ENCODE results near the gene ECI2.

Gene ECI2

GRCh38 chr6:4134841-4135664 is at the start of gene ECI2:
Gene ECI2 (minus strand): TSS chr6:4135575. CDS start chr6:4135560, 15 bp downstream.
- DNase-seq: no peak

DNA sequence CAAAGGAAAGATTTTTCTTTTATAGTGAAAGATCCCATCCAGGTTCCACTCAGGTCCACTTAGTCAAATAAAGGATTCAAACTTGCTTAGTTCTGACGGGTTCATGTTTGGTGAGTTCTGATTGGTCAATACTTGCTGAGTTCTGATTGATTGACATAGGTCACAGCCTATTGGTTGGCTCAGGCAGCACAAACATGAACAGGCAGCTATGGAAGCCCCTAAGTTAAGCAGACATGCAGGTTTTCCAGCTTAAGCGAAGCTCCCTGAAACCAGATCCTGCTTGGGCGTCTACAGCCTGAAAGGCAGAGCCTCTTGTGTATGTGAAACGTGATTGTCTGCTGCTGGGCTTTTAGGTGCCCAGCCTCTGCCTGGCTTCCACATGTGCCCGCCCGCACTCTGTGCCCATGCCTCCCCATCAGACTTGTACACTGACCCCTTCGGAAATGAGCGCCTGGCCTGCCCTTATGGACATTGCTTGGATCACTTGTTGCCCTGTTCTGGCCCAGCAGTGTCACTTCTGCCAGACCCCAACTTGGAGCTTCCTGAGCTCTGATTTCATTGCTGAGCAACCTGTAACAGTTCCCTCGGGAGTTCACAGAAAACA is 45.4 kb upstream of the ECI2 start:
- DNase-seq: peak; percentile 6

GRCh38 chr6:4179960-4180651 is 44.7 kb upstream of the ECI2 start:
- DNase-seq: no peak

DNA sequence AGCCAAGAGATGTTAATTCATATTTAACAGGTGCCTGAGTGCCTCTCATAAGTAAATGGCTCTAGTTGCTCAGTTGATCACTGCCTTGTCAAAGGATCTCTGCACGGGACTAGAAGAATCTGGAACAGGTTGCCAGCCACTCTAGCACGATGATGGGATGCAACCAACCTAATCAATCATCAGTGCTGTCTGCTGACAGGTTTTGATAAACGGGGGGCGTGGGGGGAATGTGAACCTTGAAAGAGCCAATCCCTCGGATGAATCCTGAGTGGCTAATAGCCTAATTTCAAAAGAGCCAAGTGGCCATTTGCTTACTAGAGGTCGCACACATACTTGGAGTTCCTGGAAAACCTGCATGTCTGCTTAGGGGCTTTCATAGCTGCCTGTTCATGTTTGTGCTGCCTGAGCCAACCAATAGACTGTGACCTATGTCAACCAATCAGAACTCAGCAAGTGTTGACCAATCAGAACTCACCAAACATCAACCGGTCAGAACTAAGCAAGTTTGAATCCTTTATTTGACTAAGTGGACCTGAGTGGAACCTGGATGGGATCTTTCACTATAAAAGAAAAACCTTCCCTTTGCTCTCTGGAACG is 43.5 kb upstream of the ECI2 start:
- no peak for DNase-seq

DNA sequence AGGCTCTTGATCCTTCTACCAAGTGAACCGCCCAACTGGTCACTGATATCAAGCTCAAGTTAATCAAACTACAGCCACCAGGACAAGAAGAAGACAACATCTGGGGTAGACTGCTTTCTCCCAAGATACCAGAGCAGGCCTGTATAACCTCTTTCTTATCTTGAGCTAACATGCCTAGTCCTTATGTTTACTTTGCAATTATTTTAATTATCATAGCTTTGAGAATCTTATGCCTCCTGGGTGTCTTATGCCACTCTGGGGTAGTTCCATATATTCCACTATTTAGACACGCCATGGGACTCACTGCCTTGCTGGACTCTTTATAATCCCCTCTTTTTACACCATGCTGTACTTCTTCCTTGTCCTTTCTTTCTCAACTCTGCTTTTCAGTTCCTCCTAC is 41.5 kb upstream of the ECI2 start:
- no peak for DNase-seq

DNA sequence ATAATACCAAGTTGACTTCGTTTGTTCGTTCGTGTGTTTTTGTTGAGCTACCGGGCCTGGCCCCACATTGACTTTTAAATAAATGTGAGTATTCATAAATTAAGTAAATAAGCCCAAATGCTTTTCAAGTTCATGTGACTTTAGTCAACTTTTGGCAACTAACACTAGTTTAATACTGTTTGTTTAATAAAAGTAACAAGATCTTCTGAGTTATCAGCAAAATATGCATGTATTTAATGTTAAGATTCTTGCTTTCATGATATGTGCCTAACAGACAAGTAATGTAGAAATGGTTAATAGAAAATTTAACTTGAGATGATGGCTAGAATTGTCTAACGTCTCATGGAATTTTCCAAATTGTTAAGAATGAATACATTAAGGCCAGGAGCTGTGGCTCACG is 38.7 kb upstream of the ECI2 start:
- no peak for DNase-seq

- no peak for DNase-seq
Observed at GRCh38 chr6:4172368-4172767, 37.0 kb upstream of the ECI2 start.

GRCh38 chr6:4170297-4170696 is 34.9 kb upstream of the ECI2 start:
- no peak for DNase-seq

GRCh38 chr6:4169028-4169789 is 33.8 kb upstream of the ECI2 start:
- DNase-seq: no peak

DNA sequence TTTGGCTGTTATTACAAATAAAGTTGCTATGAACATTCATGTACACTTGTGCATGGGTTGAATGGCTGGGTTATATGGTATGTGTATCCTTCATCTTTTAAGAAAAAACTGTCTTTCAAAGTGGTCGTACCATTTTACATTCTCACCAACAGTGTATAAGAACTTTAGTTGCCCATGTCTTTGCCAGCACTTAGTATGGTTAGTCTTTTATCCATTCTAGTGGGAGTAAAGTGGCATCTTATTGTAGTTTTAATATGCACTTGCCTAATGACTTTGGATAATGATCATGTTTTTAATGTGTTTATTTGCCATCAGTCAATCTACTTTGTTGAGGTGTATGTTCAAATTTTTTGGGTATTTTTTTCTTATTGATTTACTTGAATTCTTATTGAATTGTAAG is 32.5 kb upstream of the ECI2 start:
- DNase-seq: no peak

DNA sequence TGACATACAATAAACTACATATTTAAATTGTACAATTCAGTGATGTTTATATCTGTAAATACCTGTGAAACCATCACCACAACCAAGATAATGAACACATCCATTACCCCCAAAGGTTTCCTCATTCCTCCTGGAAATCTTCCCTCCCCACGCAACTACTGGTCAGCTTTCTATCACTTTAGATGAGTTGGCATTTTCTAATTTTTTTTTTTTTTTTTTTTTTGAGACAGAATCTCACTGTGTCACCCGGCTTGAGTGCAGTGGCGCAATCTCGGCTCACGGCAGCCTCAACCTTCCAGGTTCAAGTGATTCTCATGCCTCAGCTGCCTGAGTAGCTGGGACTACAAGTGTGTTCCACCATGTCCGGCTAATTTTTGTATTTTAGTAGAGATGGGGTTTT is 31.7 kb upstream of the ECI2 start:
- DNase-seq: no peak

GRCh38 chr6:4164456-4164855 is 29.1 kb upstream of the ECI2 start:
- no peak for DNase-seq

DNA sequence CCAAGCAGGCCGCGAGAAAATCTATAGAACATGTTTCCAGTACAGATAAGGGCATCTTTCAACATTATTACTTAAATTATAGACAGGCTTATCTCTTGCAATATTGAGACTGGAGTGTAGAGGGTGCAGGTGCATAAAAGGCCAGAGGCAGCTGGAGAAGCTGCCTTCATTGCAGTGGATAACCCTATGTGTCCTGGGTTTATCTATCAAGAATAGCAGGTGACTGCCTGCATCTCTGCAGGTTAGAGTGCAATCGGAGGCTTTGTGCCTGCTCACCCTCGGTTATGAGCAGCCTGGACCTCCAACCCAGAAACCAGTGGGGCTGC is 28.7 kb upstream of the ECI2 start:
- no peak for DNase-seq

GRCh38 chr6:4163408-4164116 is 28.2 kb upstream of the ECI2 start:
- no peak for DNase-seq

DNA sequence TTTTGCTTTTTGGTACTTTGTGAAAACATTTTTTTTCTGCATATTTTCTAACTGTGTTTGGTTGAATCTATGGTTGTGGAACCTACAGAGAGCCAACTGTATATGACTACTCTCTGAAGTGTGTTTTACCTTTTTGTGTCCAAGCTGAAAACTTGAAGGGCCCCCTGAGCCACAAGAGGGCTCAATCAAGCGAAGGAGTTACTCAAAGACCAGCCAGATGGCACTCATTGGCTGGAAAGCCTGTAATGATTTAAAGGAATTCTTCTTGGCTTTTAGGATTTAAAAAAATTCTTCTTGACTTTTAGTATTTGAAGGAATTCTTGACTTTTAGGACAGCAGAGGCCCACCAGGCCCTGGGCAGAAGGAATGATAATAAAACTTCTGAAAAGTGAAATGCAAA is 27.0 kb upstream of the ECI2 start:
- DNase-seq: no peak

DNA sequence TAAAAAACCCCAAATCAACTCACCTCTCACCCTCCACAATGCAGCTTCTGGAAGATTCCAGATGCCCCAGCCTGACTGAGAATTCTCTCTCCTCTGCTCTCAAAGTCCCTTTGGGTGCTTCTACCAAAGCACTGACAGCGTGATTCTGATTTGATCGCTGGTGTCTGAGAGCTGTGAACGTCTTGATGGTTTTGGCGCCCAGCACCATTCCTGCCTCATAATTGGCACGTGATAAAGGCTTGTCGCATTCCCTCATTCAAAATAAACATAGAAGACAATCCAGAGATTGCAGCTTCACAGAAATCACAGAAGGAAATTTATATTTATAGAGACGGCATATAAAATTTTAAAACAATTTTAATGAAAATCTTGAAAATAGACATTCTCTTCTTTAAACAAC is 24.1 kb upstream of the ECI2 start:
- DNase-seq: no peak

GRCh38 chr6:4157506-4157905 is 22.1 kb upstream of the ECI2 start:
- no peak for DNase-seq

DNA sequence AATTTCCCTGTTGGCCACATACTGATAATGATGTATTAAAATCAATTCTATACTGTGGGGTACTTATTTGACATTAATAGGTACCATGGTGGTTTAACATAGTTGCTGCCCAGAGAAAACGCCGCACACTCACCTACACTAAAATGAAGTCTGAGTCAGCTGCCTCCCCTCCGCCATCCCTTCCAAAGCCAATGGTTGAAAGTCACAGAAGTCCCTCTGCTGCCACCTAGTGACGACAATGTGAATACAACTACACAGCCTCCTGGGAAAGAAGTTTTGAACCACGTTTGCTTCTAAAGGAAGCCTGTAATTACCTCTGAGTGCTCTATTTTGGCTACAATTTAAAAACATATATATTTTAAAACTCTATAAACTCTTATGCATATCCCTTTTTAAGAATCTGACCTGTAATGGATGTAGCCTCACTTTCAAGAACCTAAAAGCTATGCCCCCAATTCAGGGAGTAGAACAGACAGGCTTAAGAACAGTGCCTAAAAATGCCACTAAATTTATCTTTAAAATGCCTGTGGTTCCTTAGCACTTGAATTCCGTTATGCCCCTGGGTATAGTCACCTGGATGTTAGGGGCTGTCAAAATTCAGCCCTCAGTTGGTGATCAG is 20.6 kb upstream of the ECI2 start:
- peak; percentile 24 for DNase-seq

GRCh38 chr6:4153514-4153985 is 18.2 kb upstream of the ECI2 start:
- DNase-seq: no peak

DNA sequence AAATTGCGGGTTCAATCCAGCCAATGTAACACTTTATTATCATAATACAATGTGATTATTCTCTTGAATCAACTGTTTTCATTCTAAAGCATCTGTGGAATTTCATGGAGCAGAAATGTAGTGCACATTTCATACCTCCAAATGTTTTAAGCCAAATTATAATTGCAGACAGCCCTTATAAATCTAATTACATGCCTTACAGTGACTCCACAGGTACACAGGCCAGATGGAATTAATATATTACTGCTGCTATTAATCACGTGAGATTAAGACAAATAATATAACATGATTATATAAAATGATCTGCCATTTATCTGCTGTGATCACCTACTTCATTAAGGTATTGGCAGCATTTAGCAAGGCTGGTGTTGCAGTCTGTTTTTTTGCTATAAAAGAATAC is 9.7 kb upstream of the ECI2 start:
- no peak for DNase-seq

DNA sequence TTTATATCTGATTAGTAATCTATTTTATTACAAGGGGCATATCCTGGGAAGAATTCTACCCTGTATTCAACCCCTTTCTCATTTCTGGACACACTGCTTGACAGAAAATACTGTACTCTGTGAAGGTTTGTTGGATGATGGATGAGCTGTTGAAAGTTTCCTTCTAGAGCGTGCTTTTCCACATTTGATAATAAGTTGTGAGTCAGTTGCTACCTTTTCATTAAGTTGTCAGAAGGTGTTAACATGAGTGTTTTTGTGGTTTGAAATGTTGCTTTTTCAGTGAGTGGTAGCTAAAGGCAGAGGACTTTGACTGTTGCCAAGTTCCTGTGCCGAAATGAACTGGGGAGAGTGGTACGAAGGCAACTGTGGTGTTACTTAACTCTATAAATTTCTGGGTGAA is 3.9 kb upstream of the ECI2 start:
- no peak for DNase-seq

DNA sequence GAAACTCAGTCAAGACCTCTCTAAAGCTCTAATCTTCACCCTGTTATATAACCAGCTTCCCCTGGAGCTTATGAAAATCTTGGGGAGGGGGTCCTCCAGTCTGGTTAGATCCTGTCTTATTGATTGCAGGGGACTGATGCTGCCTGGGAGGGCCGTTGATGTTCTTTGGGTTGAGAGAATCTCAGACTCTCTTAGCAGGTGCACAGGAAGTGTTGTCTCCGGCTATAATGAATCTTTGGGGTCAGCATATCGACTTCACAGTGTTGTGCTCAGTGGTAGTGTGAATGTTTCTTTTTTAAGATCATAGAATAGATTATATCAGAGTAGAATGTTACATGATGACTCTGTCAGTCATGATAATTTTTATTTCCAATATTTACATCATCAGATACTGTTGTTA is 2.8 kb upstream of the ECI2 start:
- no peak for DNase-seq
